DMS53 treated with DMSO at 0.1 percent for 48 hours (cell line): ENCODE measurements around the gene DNAH11.
A peak's percentile ranks its signal among the peaks of the same experiment; 100 is the strongest.

ENCODE experiments used
- DNase-seq: peaks from one replicate; lab custom pipeline; 2025; ENCODE audit not compliant: unreplicated experiment; lab: John Stamatoyannopoulos, UW

The DNAH11 gene

GRCh38 chr7:21948887-21949540, 406.2 kb downstream of the DNAH11 start:
- DNase-seq = peak; percentile 49
